Nephron (organoid): Measurements from ENCODE around the gene TRAPPC2L.

Experiments used
- H3K27ac Mint-ChIP-seq, 3 experiments: 2 replicates each; pipeline ENCODE4 v1.8.0; 2020; ENCODE audit warnings: mixed read lengths in 3 of 3, mild to moderate bottlenecking in 2 of 3, moderate library complexity in 1 of 3
- H3K27me3 Mint-ChIP-seq: 2 replicates; pipeline ENCODE4 v1.8.0; 2021; ENCODE audit warnings: low read depth, mild to moderate bottlenecking, moderate library complexity, mixed read lengths
- H3K36me3 Mint-ChIP-seq: 2 replicates; pipeline ENCODE4 v1.8.0; 2020; ENCODE audit warnings: low read depth, mixed read lengths
- H3K4me1 Mint-ChIP-seq: 2 replicates; pipeline ENCODE4 v1.8.0; 2020; ENCODE audit warnings: mixed read lengths
- H3K4me3 Mint-ChIP-seq, 3 experiments: 2 replicates each; pipeline ENCODE4 v1.8.0; 2020; ENCODE audit warnings: mild to moderate bottlenecking in 3 of 3, mixed read lengths in 3 of 3, moderate library complexity in 2 of 3
- H3K9me3 Mint-ChIP-seq: 2 replicates; pipeline ENCODE4 v1.8.0; 2020; ENCODE audit warnings: mixed read lengths
- CTCF ChIP-seq, 3 experiments: fragments of 200-600 bp; sonication (generic); IDR thresholded peaks; one replicate each; pipeline ENCODE4 v1.5.0; 2021; ENCODE audit warnings: antibody characterized with exemption in 3 of 3; ENCODE audit not compliant: unreplicated experiment in 3 of 3

Gene TRAPPC2L

GRCh38 chr16:88843256-88843655, 13.7 kb upstream of the TRAPPC2L start:
- H3K9me3 Mint-ChIP-seq = no peaks in the 10 kb centered on the region
- H3K4me3 Mint-ChIP-seq = no peak overlapping the region
- H3K36me3 Mint-ChIP-seq = no peaks in the 10 kb centered on the region
- no peaks in the 10 kb centered on the region for H3K4me1 Mint-ChIP-seq
- no peak overlapping the region for H3K27ac Mint-ChIP-seq
- no peaks in the 10 kb centered on the region for H3K27me3 Mint-ChIP-seq
- TF ChIP-seq CTCF (IDR thresholded peaks at IDR 0.05; ENCODE audit: unreplicated experiment in 3 of 3) = no peak

- Mint-ChIP-seq H3K27me3 (no peaks in the 10 kb centered on the region), H3K4me3 (no peak overlapping the region), H3K36me3 (no peaks in the 10 kb centered on the region), H3K4me1 (no peaks in the 10 kb centered on the region), H3K27ac (no peak overlapping the region), H3K9me3 (no peaks in the 10 kb centered on the region)
- TF ChIP-seq CTCF (IDR thresholded peaks at IDR 0.05; ENCODE audit: unreplicated experiment in 3 of 3) = no peak
Measured at GRCh38 chr16:88844419-88845036, 12.4 kb upstream of the TRAPPC2L start.

- Mint-ChIP-seq H3K27me3 (no peaks in the 10 kb centered on the region), H3K4me3 (no peak overlapping the region), H3K4me1 (no peaks in the 10 kb centered on the region), H3K9me3 (no peaks in the 10 kb centered on the region), H3K27ac (no peak overlapping the region), H3K36me3 (no peaks in the 10 kb centered on the region)
- TF ChIP-seq CTCF (IDR thresholded peaks at IDR 0.05; ENCODE audit: unreplicated experiment in 3 of 3) = no peak
Measured at GRCh38 chr16:88846088-88846487, 10.8 kb upstream of the TRAPPC2L start.

GRCh38 chr16:88847654-88848053, 9.3 kb upstream of the TRAPPC2L start:
- H3K4me1 Mint-ChIP-seq = no peaks in the 10 kb centered on the region
- no peaks in the 10 kb centered on the region for H3K9me3 Mint-ChIP-seq
- no peaks in the 10 kb centered on the region for H3K27me3 Mint-ChIP-seq
- peaks cover 7% of the 10 kb centered on the region for H3K36me3 Mint-ChIP-seq
- H3K27ac Mint-ChIP-seq = no peak overlapping the region
- no peak overlapping the region for H3K4me3 Mint-ChIP-seq
- TF ChIP-seq CTCF (IDR thresholded peaks at IDR 0.05; ENCODE audit: unreplicated experiment in 3 of 3) = no peak

- no peak overlapping the region for H3K27ac Mint-ChIP-seq
- H3K27me3 Mint-ChIP-seq = no peaks in the 10 kb centered on the region
- H3K4me1 Mint-ChIP-seq = no peaks in the 10 kb centered on the region
- peaks cover 7% of the 10 kb centered on the region for H3K36me3 Mint-ChIP-seq
- no peaks in the 10 kb centered on the region for H3K9me3 Mint-ChIP-seq
- TF ChIP-seq CTCF (IDR thresholded peaks at IDR 0.05; ENCODE audit: unreplicated experiment in 3 of 3) = no peak
- no peak overlapping the region for H3K4me3 Mint-ChIP-seq
Measured at GRCh38 chr16:88848557-88848956, 8.4 kb upstream of the TRAPPC2L start.

GRCh38 chr16:88850531-88851199, 6.3 kb upstream of the TRAPPC2L start:
- Mint-ChIP-seq H3K9me3 (no peaks in the 10 kb centered on the region), H3K4me3 (no peak overlapping the region), H3K4me1 (peaks cover 6% of the 10 kb centered on the region), H3K27me3 (no peaks in the 10 kb centered on the region), H3K27ac (no peak overlapping the region), H3K36me3 (peaks cover 7% of the 10 kb centered on the region)
- TF ChIP-seq CTCF (IDR thresholded peaks at IDR 0.05; ENCODE audit: unreplicated experiment in 3 of 3) = no peak
